Measurements from ENCODE around the gene USP49. TPM values are rescaled to one million over a fixed set of nuclear protein-coding genes. Genes with fewer than 3 reads are reported as not detected.
A peak's percentile ranks its signal among the peaks of the same experiment; 100 is the strongest.

USP49 gene
- total and polyA plus RNA-seq, 2 of the 13 experiments (the other 11 are each of a cell fraction or from before 2014, with no cell fraction given) = 2.9 to 4.3 TPM

DNA sequence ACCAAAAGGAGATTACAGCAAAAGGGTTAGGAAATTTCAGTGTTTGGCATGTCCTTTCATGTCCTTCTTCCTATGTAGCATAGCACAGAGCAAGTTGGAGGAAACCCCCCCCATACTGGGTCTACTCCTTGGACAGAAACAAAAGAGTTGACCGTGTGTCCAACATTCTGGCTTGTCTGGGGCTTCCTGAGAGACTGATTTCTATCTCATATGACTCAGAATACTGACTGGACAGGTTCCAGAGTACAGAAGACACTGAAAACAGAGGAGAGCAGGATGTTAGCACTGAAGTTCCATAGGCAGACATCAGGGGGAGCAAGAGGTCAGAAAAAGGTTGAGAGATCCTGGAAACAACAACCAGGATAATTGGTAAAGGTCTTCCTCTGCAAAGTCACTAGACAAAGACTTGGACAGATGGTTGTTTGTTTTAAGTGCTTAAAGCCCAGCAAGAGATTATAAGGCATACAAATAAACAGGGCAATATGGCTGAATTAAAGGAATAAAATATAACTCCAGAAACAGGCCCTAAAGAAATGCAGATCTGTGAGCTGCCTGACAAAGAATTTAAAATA is 48.4 kb downstream of the USP49 start (continued):
- TF ChIP-seq, protein P1, sequence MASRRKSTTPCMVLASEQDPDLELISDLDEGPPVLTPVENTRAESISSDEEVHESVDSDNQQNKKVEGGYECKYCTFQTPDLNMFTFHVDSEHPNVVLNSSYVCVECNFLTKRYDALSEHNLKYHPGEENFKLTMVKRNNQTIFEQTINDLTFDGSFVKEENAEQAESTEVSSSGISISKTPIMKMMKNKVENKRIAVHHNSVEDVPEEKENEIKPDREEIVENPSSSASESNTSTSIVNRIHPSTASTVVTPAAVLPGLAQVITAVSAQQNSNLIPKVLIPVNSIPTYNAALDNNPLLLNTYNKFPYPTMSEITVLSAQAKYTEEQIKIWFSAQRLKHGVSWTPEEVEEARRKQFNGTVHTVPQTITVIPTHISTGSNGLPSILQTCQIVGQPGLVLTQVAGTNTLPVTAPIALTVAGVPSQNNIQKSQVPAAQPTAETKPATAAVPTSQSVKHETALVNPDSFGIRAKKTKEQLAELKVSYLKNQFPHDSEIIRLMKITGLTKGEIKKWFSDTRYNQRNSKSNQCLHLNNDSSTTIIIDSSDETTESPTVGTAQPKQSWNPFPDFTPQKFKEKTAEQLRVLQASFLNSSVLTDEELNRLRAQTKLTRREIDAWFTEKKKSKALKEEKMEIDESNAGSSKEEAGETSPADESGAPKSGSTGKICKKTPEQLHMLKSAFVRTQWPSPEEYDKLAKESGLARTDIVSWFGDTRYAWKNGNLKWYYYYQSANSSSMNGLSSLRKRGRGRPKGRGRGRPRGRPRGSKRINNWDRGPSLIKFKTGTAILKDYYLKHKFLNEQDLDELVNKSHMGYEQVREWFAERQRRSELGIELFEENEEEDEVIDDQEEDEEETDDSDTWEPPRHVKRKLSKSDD (CRISPR knock-in tag; IDR thresholded peaks at IDR 0.05; ENCODE audit: low read depth) = no peak
- TF ChIP-seq FOSL1 (CRISPR knock-in tag; IDR thresholded peaks at IDR 0.05; ENCODE audit: borderline replicate concordance) = no peak
- no peak for TF ChIP-seq SP4 (CRISPR knock-in tag; IDR thresholded peaks at IDR 0.05)
- TF ChIP-seq ZNF547 (CRISPR knock-in tag; IDR thresholded peaks at IDR 0.05) = no peak
- TF ChIP-seq MEF2D (CRISPR knock-in tag; IDR thresholded peaks at IDR 0.05) = no peak; the same call in 1 of the 2 replicates
- no peak for TF ChIP-seq PHF20 (CRISPR knock-in tag; IDR thresholded peaks at IDR 0.05)
- no peak for TF ChIP-seq EZH2 (conservative IDR thresholded peaks at IDR 0.05; ENCODE audit: low read depth, low read length)
- TF ChIP-seq ZBTB3 (CRISPR knock-in tag; IDR thresholded peaks at IDR 0.05; ENCODE audit: borderline replicate concordance, low read depth) = no peak
- TF ChIP-seq, protein P2, sequence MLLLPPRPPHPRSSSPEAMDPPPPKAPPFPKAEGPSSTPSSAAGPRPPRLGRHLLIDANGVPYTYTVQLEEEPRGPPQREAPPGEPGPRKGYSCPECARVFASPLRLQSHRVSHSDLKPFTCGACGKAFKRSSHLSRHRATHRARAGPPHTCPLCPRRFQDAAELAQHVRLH (CRISPR knock-in tag; IDR thresholded peaks at IDR 0.05; ENCODE audit: borderline replicate concordance, low read depth) = 0 out of 2 replicates have a peak, but pooled peaks have one; percentile 48
- TF ChIP-seq THAP11 (CRISPR knock-in tag; IDR thresholded peaks at IDR 0.05) = peak; percentile 63; the same call in 1 of the 2 replicates
- no peak for TF ChIP-seq REXO4 (CRISPR knock-in tag; IDR thresholded peaks at IDR 0.05; ENCODE audit: borderline replicate concordance)
- no peak for TF ChIP-seq ZNF660 (CRISPR knock-in tag; IDR thresholded peaks at IDR 0.05; ENCODE audit: borderline replicate concordance, low read depth)
- TF ChIP-seq KAT7 (CRISPR knock-in tag; IDR thresholded peaks at IDR 0.05; ENCODE audit: borderline replicate concordance) = 0 out of 2 replicates have a peak, but pooled peaks have one; percentile 53
- TF ChIP-seq ZNF205 (CRISPR knock-in tag; IDR thresholded peaks at IDR 0.05) = no peak
- TF ChIP-seq ZNF629 (CRISPR knock-in tag; conservative IDR thresholded peaks at IDR 0.05) = no peak
- TF ChIP-seq NCOA5 (CRISPR knock-in tag; IDR thresholded peaks at IDR 0.05) = no peak
- TF ChIP-seq, protein P3, sequence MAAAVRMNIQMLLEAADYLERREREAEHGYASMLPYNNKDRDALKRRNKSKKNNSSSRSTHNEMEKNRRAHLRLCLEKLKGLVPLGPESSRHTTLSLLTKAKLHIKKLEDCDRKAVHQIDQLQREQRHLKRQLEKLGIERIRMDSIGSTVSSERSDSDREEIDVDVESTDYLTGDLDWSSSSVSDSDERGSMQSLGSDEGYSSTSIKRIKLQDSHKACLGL (CRISPR knock-in tag; IDR thresholded peaks at IDR 0.05) = no peak
- TF ChIP-seq SNRNP70 (IDR thresholded peaks at IDR 0.05; ENCODE audit: low read depth, low read length) = no peak
- no peak for TF ChIP-seq E2F2 (CRISPR knock-in tag; IDR thresholded peaks at IDR 0.05; ENCODE audit: borderline replicate concordance)
- TF ChIP-seq TFDP1 (CRISPR knock-in tag; IDR thresholded peaks at IDR 0.05; ENCODE audit: borderline replicate concordance) = no peak
- TF ChIP-seq ZNF841 (CRISPR knock-in tag; IDR thresholded peaks at IDR 0.05; ENCODE audit: borderline replicate concordance) = no peak
- TF ChIP-seq YEATS4 (CRISPR knock-in tag; IDR thresholded peaks at IDR 0.05; ENCODE audit: borderline replicate concordance) = no peak
- TF ChIP-seq U2AF2 (IDR thresholded peaks at IDR 0.05; ENCODE audit: low read depth, low read length) = no peak
- TF ChIP-seq CCDC6 (CRISPR knock-in tag; IDR thresholded peaks at IDR 0.05) = no peak
- TF ChIP-seq ZNF430 (CRISPR knock-in tag; IDR thresholded peaks at IDR 0.05) = no peak
- no peak for TF ChIP-seq ZMYM3 (CRISPR knock-in tag; IDR thresholded peaks at IDR 0.05)
